ENCODE results near the gene REV3L.

Gene REV3L

DNA sequence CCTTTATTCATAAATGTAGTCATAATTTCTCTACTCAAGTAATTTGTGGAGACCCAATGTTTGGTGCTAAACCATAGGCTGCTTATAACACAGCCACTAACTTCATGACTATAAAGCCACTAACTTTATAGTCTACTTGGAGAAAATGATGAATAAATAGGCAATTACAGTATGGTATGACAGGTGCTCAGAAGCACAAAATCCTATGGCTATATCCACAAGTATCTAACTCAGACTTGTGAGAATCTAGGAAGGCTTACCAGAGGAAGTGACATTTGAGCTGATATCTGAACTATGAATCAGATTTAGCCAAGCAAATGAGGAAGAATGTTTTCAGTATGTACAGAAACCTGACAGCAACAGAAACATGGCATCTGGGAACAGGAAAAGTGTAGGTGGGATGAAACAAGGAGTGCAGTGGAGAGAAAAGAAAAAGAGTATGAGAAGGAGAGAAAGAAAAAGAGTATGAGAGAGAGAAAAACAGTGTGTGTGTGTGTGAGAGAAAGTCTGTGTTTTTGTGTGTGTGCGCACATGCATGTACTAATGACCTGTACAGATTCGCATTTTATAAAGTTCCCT, 59.9 kb downstream of the REV3L start:
- no peak for DNase-seq (ENCODE audit: low read depth)

GRCh38 chr6:111418971-111419693, 63.9 kb downstream of the REV3L start:
- DNase-seq (ENCODE audit: low read depth): no peak

DNA sequence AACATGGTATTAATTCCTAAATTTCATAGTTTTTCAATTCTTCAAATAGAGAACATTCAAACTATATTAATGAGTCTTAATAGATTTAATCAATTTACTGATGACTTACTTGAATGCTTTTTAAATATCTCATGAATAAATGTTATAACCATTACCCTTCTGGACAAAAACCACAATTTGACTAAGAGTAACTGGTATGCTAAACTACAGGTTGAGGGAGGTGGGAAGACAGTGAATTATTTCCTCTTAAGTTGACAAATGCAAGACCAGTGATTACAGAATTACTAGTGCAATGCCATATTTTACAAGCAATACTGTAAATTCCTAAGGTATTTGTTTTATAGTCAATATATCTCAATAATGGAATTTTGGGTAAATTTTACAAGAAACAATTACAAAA, 65.1 kb downstream of the REV3L start:
- no peak for DNase-seq (ENCODE audit: low read depth)

DNA sequence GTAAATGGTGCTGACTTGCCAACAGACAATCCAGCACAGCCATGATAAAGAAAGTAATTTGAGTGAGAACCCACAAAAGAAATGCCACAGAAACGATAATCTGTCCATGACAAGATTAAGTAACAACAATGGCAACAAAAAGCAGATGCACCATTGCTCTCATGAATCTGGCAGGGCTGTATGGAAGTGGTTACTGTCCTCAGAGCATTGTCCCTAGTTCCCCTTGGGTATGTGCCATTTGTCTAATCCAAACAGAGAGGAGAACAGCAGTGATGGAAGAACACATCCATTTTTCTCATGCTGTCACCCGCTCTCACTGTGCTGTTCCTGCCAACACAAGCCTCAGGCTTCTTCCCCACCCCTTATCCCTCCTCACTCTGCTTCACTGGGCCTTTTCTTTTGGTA, 65.8 kb downstream of the REV3L start:
- DNase-seq (ENCODE audit: low read depth): no peak

DNA sequence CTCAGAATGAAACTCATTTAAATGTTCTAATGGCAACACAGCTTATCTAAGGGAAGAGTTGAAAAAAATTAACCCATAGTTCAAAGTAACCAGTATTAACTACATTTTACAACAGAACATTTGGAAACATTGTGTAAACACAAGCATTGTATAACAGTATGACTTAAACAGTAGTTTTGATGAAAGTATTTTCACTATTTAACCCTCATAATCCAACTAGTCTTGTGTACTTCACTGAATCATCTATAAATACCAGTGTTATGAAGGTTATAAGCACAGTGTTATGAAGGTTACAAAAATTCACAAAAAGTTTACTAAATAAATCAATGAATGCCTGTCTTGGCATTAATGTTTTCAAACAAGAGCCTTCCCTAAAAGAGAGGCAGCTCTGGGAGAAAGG, 66.5 kb downstream of the REV3L start:
- DNase-seq (ENCODE audit: low read depth): no peak

DNA sequence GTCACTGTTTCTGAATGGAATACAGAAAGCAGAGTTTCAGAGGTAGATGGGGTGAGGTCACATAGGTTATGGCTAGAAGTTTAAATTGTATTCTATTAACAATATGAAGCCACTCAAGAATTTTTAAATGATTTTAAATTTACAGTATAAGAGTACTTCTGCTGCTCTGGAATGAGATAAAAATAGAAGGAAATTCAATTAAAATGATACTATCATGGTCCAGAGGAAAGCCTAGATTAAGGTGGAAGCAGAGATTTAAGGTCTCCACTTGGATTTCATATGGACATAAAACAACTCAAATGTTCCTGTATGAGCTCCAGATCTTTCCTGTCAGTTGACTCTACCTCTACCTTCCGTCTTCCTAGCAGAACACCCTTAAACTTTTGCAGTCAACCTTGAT, 68.6 kb downstream of the REV3L start:
- DNase-seq (ENCODE audit: low read depth): no peak

DNA sequence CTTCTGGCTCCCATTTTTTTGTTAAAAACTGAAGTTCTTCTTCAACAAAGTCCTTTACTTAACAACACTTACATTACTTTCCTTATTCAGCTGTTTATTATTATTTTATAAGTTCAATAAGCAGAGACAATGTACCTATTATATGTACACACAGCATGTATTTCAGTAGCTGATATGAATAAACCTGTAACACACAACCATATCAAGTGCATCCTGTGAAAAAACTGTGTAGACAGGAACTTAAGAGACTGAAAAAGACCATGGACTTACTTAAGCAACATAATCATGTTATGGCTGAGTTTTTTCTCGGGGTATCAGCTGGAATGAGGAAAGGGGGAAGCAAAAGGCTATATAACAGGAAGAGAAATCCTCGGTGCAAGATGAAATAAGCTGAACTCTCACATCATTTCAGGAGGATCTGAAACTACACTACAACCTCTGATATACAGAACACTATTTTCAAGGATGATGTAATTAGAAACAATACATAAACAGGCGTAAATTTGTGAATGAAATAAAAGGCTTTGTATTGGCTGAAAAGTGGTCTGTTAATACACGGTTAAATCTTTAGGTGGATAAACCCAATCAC, 70.9 kb downstream of the REV3L start:
- no peak for DNase-seq (ENCODE audit: low read depth)

DNA sequence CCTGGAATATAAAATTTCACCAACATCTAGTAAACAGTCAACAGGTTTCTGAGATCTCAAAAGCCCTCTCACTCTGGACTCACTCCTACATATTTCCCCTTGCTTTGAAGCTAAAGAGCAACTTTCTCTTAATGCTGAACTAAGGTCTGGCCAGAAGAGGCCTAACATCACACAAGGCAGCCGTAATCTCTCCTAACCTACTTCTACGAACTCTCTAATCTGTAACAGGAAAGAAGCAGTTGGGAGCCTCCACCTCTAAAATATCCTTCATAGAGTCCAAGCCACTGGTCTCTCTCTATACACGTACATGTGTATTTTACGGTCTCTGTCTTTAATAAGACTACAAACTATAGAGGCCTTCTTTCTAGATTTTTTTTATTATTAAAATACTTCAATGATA, 72.0 kb downstream of the REV3L start:
- no peak for DNase-seq (ENCODE audit: low read depth)

GRCh38 chr6:111410371-111410770, 72.6 kb downstream of the REV3L start:
- DNase-seq (ENCODE audit: low read depth): no peak

DNA sequence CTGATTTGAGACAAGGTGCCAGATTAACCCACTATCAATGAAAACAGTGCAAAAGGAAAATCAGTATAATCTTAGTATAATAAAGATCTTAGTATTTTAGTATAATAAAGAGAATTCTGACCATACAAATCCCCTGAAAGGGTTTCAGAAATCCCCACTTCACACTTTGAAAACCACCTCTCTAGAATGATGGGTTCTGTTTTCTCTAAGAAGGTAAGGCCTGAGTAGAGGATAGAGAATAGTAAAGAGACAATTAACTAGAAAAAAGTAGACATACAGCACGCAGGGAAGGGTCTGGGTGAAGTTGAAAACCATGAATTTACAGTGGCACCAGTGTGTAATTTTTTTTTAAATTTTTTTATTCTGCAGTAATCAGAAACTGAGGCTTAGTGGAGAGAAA, 73.6 kb downstream of the REV3L start:
- DNase-seq (ENCODE audit: low read depth): no peak

DNA sequence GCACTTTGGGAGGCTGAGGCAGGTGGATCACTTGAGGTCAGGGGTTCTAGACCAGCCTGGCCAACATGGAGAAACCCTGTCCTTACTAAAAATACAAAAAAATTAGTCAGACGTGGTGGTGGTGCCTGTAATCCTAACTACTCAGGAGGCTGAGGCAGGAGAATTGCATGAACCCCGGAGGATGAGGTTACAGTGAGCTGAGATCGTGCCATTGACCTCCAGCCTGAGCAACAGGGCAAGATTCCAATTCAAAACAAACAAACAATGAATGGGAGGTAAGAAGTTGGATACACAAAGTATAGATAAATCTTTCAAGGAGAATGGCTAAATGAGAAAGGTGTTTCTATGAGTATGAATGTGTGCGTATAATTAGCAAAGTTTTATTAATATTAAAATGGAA, 75.3 kb downstream of the REV3L start:
- DNase-seq (ENCODE audit: low read depth): no peak

GRCh38 chr6:111406200-111406721, 76.8 kb downstream of the REV3L start:
- no peak for DNase-seq (ENCODE audit: low read depth)

- DNase-seq (ENCODE audit: low read depth): no peak
These were observed 79.6 kb downstream of the REV3L start for GRCh38 chr6:111403388-111403787.

GRCh38 chr6:111399626-111400025, 83.4 kb downstream of the REV3L start:
- no peak for DNase-seq (ENCODE audit: low read depth)

- DNase-seq (ENCODE audit: low read depth): no peak
These were observed 94.3 kb downstream of the REV3L start for GRCh38 chr6:111388681-111389080.

DNA sequence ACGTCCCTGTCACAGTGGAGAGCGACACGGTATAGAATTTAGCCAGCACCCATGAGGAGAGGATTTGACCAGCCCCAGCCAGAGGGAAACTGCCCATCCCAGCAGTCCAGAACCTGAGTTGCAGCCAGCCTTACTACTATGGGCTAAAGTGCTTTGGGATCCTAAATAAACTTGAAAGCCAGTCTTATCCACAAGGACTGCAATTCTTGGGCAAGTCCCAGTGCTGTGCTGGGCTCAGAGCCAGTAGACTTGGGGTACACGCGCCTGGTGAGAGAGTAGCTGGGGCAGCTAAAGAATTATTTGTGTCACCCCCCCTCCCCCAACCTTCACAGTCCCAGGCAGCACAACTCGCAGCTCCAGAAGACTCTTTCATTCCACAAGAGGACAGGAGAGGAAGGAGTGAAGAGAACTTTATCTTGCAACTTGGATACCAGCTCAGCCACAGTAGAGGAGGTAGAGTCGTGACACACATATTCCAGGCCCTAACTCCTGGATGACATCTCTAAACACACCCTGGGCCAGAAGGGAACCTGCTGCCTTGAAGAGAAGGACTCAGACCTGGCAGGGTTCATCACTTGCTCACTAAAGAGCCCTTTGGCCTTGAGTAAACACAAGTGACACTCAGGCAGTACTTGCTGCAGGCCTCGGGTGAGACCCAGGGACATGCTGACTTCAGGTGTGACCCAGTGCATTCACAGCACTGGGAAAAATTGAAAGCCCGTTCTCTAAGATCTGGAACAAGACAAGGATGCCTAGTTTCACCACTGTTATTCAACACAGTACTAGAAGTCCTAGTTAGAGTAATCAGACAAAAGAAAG, 100.3 kb downstream of the REV3L start:
- no peak for DNase-seq (ENCODE audit: low read depth)

DNA sequence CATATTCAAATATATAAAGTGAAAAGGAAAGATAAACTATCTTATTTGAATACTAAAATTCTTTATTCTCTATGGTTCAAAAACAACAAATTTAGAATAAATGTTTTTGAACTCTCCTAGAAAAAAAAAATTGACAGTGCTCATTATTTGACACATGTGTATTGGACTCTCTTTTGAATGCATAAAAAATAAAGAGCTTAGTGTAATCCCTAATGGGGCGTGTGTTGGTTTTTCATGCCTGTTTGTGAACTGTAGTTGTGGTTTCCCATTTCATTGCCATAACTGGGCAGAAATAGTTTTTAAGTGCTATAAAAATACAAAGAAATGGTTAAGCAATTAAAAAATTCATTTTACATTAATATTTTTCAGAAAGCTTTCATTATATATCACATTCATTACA, 101.3 kb downstream of the REV3L start:
- DNase-seq (ENCODE audit: low read depth): no peak

- no peak for DNase-seq (ENCODE audit: low read depth)
These were observed 101.9 kb downstream of the REV3L start for GRCh38 chr6:111381123-111381522.

DNA sequence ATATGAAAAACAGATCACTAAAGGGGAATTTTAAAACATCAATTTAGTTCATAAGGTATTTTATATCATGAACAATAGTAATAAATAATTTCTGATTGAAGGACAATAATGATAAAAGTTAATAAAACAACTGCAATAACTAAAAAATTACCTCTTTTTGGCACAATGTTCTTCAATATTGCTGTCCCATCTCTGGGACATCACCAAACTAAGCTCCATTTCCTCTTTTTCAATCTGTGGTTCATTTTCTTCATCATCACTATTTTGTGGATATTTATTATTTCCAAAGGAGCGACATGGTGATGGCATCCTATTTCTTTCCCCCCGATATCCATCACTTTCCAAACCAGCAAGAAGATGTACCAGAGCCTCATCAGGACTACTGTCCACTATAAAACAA, 103.2 kb downstream of the REV3L start:
- DNase-seq (ENCODE audit: low read depth): no peak

- no peak for DNase-seq (ENCODE audit: low read depth)
These were observed 103.7 kb downstream of the REV3L start for GRCh38 chr6:111379302-111379701.

GRCh38 chr6:111377558-111378120, 105.4 kb downstream of the REV3L start:
- no peak for DNase-seq (ENCODE audit: low read depth)

DNA sequence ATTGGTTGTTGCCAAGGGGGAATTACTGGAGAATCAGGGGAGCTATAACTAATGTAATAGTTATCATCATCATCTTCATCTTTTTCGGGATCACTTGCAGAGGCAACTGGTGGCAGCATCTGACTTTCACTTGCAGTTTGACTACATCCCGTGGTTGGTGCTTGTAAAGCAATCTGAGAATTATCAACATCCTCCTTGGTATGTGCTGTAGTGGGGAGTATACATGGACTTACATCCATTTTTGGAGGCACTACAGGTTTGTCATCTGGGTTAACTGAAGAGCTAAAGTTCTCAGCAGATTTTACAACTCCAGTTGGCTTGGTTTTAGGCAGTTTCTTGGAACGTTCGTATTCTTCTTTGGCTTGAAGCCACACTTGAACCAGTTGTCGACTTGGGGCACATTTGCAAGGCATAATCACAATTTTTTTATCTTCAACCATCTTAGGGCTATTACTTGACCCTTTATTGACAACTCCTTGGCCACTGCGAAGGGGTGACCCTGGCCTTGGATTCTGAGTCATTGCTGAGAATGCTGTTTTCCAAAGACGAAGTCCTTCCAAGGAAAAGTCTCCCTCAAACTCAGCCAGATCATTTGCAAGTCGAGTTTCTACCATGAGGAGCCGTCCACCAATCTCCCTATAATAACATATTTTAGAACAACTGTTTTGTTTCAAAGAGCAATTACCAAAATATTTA, 115.5 kb downstream of the REV3L start:
- DNase-seq (ENCODE audit: low read depth): no peak

Data from T follicular helper cell (primary cell).